Gastrocnemius medialis (tissue), 4 donors: Measurements from ENCODE around the gene MRGPRX4. TPM values are rescaled to one million over a fixed set of nuclear protein-coding genes. Genes with fewer than 3 reads are reported as not detected.
"Not testable (repeated sequence)": the region's sequence is repeated elsewhere in the genome, so short reads cannot be mapped to it uniquely, and the experiment has no call there.

Experiments
- ATAC-seq, 2 donors: fragments of 150-250 bp; one replicate each; pipeline ENCODE4 v1.9.1; 2016
- DNase-seq, 2 donors: peaks; one replicate each; pipeline ENCODE4 v3.0.0-alpha.2; 2019
- H3K27ac ChIP-seq, 4 donors: fragments of 200-600 bp; sonication (generic); 1 replicate in 1 of 4; 2 replicates in 3 of 4; pipeline ENCODE4 v1.5.1; 2016 to 2018; ENCODE audit warnings: mild to moderate bottlenecking in 2 of 4, moderate library complexity in 1 of 4
- H3K27me3 ChIP-seq, 3 donors: fragments of 200-600 bp; sonication (generic) in 2 of 3; 1 replicate in 1 of 3; 2 replicates in 2 of 3; pipeline versions ENCODE4 v1.5.1 to v1.6.0; 2016 to 2019; ENCODE audit warnings: mild to moderate bottlenecking in 1 of 3, moderate library complexity in 1 of 3
- H3K36me3 ChIP-seq, 2 donors: fragments of 200-600 bp; sonication (generic) in 1 of 2; one replicate each; pipeline ENCODE4 v1.5.1; 2017 to 2018
- H3K4me1 ChIP-seq, 2 donors: fragments of 200-600 bp; sonication (generic) in 1 of 2; one replicate each; pipeline ENCODE4 v1.5.1; 2016 to 2017; ENCODE audit warnings: mild to moderate bottlenecking in 2 of 2
- H3K4me3 ChIP-seq, 4 donors: fragments of 200-600 bp; sonication (generic) in 3 of 4; 1 replicate in 1 of 4; 2 replicates in 3 of 4; pipeline ENCODE4 v1.5.1; 2016 to 2019; ENCODE audit warnings: mild to moderate bottlenecking in 2 of 4
- H3K9me3 ChIP-seq, 3 donors: fragments of 200-600 bp; sonication (generic) in 2 of 3; 1 replicate in 1 of 3; 2 replicates in 2 of 3; pipeline ENCODE4 v1.5.1; 2016 to 2019
- CTCF ChIP-seq, 5 experiments: fragments of 450-650 bp in 3 of 5; fragments of 200-600 bp in 2 of 5; sonication (generic) in 2 of 5; IDR thresholded peaks in 4 of 5; conservative IDR thresholded peaks in 1 of 5; 1 replicate in 4 of 5; 2 replicates in 1 of 5; pipeline ENCODE4 v1.5.1; 2016 to 2019; ENCODE audit warnings: antibody characterized with exemption in 5 of 5, mild to moderate bottlenecking in 3 of 5, moderate library complexity in 3 of 5
- POLR2A ChIP-seq, 2 donors: fragments of 450-650 bp; IDR thresholded peaks; one replicate each; pipeline ENCODE4 v1.6.1; 2017; ENCODE audit warnings: antibody characterized with exemption in 2 of 2, mild to moderate bottlenecking in 2 of 2, moderate library complexity in 2 of 2
- in situ Hi-C, 4 donors: fragments of 200-750 bp; cut with MboI; loops; one replicate each; pipeline versions ENCODE4 v1.15.0 to v1.8.0; 2017; ENCODE audit warnings: low sequenced_read_pairs in 4 of 4
- intact Hi-C: fragments of 100-400 bp; cut with DNase I; formaldehyde crosslinking; loops from one replicate; pipeline ENCODE4 v1.15.1; 2023; ENCODE audit warnings: low total_unique reads
- total RNA-seq, 4 donors: library from RNA; depleted of rRNA; stranded (reverse); fragments of >200 nt; gene quantifications; one replicate each; pipeline versions ENCODE4 v1.1.0 to v1.2.3, GENCODE V29; 2016

Gene MRGPRX4
- total RNA-seq, 4 donors from 2014 or later = not detected

GRCh38 chr11:18193010-18193409 lies 20.4 kb downstream of the MRGPRX4 start:
- H3K4me1 ChIP-seq = no peaks in the 10 kb centered on the region
- H3K36me3 ChIP-seq = no peaks in the 10 kb centered on the region
- no peaks in the 10 kb centered on the region for H3K9me3 ChIP-seq
- no peak for DNase-seq
- H3K27me3 ChIP-seq = no peaks in the 10 kb centered on the region
- H3K27ac ChIP-seq = no peak overlapping the region
- in situ Hi-C loops (no loop called here), intact Hi-C loops (no loop called here)
- H3K4me3 ChIP-seq = no peak overlapping the region
- TF ChIP-seq CTCF (IDR thresholded peaks at IDR 0.05 in 4 of 5, conservative IDR thresholded peaks at IDR 0.05 in 1 of 5) (no peak), POLR2A (IDR thresholded peaks at IDR 0.05) (no peak)
- no peak for ATAC-seq

GRCh38 chr11:18196532-18196931 lies 23.9 kb downstream of the MRGPRX4 start:
- ATAC-seq (no peak), DNase-seq (no peak)
- H3K27me3 ChIP-seq = no peaks in the 10 kb centered on the region
- no peaks in the 10 kb centered on the region for H3K4me1 ChIP-seq
- TF ChIP-seq CTCF (IDR thresholded peaks at IDR 0.05 in 4 of 5, conservative IDR thresholded peaks at IDR 0.05 in 1 of 5) = no peak
- no peak for TF ChIP-seq POLR2A (IDR thresholded peaks at IDR 0.05)
- in situ Hi-C loops (no loop called here), intact Hi-C loops (no loop called here)
- no peaks in the 10 kb centered on the region for H3K36me3 ChIP-seq
- H3K9me3 ChIP-seq = no peaks in the 10 kb centered on the region
- no peak overlapping the region for H3K27ac ChIP-seq
- no peak overlapping the region for H3K4me3 ChIP-seq

- H3K4me1 ChIP-seq, ATAC-seq, H3K27ac ChIP-seq, H3K36me3 ChIP-seq, H3K9me3 ChIP-seq, H3K27me3 ChIP-seq, H3K4me3 ChIP-seq, DNase-seq, intact Hi-C loops, in situ Hi-C loops: not testable (repeated sequence)
Observed at GRCh38 chr11:18197738-18198137, 25.1 kb downstream of the MRGPRX4 start.

DNA sequence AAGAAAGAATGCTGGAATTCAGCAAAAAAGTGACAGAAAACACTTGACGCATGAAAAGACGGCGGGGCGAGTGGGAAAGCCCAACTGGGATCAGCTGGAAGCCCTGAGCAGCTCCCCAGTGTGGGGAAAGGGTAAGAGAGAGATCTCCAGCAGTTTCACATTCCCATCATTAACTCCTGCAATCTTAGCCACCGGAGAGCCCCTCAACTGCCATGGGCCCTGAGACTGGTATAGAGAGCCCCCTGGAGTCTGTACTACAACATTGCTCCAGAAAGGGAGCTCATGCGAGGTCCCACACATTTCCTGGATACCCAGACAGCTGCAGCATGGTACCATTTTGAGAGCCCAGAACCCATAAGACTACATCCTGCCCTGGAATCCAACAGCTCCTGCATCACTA lies 31.1 kb downstream of the MRGPRX4 start:
- Histone ChIP-seq H3K4me3 (no peak overlapping the region), H3K27me3 (peaks cover 0 to 5% (median 2%) of the 10 kb centered on the region in 3 donors), H3K27ac (no peak overlapping the region), H3K36me3 (no peaks in the 10 kb centered on the region), H3K4me1 (no peaks in the 10 kb centered on the region), H3K9me3 (no peaks in the 10 kb centered on the region)
- no peak for TF ChIP-seq CTCF (IDR thresholded peaks at IDR 0.05 in 4 of 5, conservative IDR thresholded peaks at IDR 0.05 in 1 of 5)
- no peak for TF ChIP-seq POLR2A (IDR thresholded peaks at IDR 0.05)
- DNase-seq (no peak), ATAC-seq (no peak)
- in situ Hi-C loops = no loop called here
- intact Hi-C loops = no loop called here

DNA sequence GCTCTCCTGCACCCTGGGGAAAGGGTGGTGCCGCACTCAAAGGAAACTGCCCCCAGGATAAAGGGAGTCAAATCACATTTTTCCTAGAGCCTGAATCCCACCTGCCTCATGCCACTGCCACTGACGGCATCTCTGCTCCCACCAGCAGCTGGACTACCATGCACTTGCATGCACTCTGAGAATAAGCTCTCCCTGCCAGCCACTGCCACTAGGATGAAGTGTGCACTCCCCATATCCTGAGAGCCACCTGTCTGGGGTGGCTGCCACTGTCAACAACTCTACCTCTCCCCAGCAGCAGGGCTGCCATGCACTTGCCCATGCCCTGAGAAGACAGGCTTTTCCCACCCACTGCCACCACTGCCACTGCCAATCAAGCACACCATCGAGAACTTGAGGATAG lies 31.6 kb downstream of the MRGPRX4 start:
- DNase-seq (no peak), ATAC-seq (no peak)
- intact Hi-C loops (no loop called here), in situ Hi-C loops (no loop called here)
- H3K4me1 ChIP-seq = no peaks in the 10 kb centered on the region
- no peaks in the 10 kb centered on the region for H3K9me3 ChIP-seq
- TF ChIP-seq CTCF (IDR thresholded peaks at IDR 0.05 in 4 of 5, conservative IDR thresholded peaks at IDR 0.05 in 1 of 5) (no peak), POLR2A (IDR thresholded peaks at IDR 0.05) (no peak)
- H3K27ac ChIP-seq = no peak overlapping the region
- H3K36me3 ChIP-seq = no peaks in the 10 kb centered on the region
- H3K27me3 ChIP-seq = peaks cover 0 to 6% (median 5%) of the 10 kb centered on the region in 3 donors
- H3K4me3 ChIP-seq = no peak overlapping the region
